HCT116 (cell line): ENCODE data around the gene OBSCN.

Experiments
- ATF3 ChIP-seq: IDR thresholded peaks from 2 replicates; pipeline ENCODE4 v1.6.1; 2012
- CEBPB ChIP-seq: IDR thresholded peaks from 2 replicates; pipeline ENCODE4 v1.6.1; 2012; ENCODE audit warnings: low read depth
- CTCF ChIP-seq, 3 experiments: fragments of 200-600 bp in 1 of 3; sonication (generic) in 1 of 3; IDR thresholded peaks in 2 of 3; conservative IDR thresholded peaks in 1 of 3; 2 replicates each; pipeline ENCODE4 v1.5.1; 2012 to 2017; ENCODE audit warnings: low read depth in 2 of 3, low read length in 2 of 3, antibody characterized with exemption in 1 of 3, borderline replicate concordance in 1 of 3, control low read depth in 1 of 3, mild to moderate bottlenecking in 1 of 3, mixed read lengths in 1 of 3, mixed run types in 1 of 3, moderate library complexity in 1 of 3; ENCODE audit not compliant: insufficient read depth in 1 of 3
- EZH2 ChIP-seq: fragments of 200-600 bp; sonication (generic); IDR thresholded peaks from 2 replicates; pipeline ENCODE4 v1.6.1; 2017; ENCODE audit warnings: antibody characterized with exemption, mixed run types
- EZH2phosphoT487 ChIP-seq: fragments of 200-600 bp; IDR thresholded peaks from 2 replicates; pipeline ENCODE4 v1.6.1; 2018; ENCODE audit warnings: antibody characterized with exemption, borderline replicate concordance
- JUND ChIP-seq: IDR thresholded peaks from 2 replicates; pipeline ENCODE4 v1.6.1; 2012
- POLR2A ChIP-seq: IDR thresholded peaks from 2 replicates; pipeline ENCODE4 v1.7.0; 2011; ENCODE audit warnings: borderline replicate concordance; ENCODE audit not compliant: insufficient read depth, insufficient read length; ENCODE audit errors: extremely low read depth
- POLR2AphosphoS5 ChIP-seq: IDR thresholded peaks from 2 replicates; pipeline ENCODE4 v1.6.1; 2011; ENCODE audit warnings: mild to moderate bottlenecking, low read depth, low read length, moderate library complexity
- RAD21 ChIP-seq: IDR thresholded peaks from 2 replicates; pipeline ENCODE4 v1.6.1; 2012; ENCODE audit warnings: low read depth, mild to moderate bottlenecking
- SP1 ChIP-seq: IDR thresholded peaks from 2 replicates; pipeline ENCODE4 v1.6.1; 2012; ENCODE audit warnings: low read depth
- TCF7L2 ChIP-seq: IDR thresholded peaks from 2 replicates; pipeline ENCODE4 v1.7.0; 2011; ENCODE audit warnings: borderline replicate concordance, inconsistent platforms; ENCODE audit not compliant: insufficient read depth, insufficient read length; ENCODE audit errors: extremely low read depth
- TF ChIP-seq, protein P1 (sequence below): IDR thresholded peaks from 2 replicates; pipeline ENCODE4 v1.6.1; 2012

DNA sequence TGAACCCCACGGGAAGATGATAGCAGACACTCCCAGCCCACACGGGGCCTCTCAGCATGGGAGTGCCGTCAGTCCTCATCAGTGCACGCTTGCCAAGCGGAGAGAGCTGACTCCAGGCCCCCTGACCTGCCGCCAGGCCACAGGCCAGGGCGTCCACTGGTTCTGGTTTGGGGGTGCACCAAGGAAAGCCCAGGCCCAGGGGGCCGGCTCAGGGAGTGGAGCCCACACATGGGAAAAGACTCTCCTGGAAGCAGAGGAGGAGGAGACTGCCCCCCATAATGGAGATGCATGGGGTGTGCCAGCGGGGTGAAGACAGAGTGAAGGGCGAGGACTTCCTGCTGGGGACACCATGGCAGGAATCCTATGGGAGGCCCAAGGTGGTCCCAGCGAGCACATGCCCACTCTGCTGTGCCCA is 192.4 kb downstream of the OBSCN start:
- TF ChIP-seq CTCF (IDR thresholded peaks at IDR 0.05 in 2 of 3, conservative IDR thresholded peaks at IDR 0.05 in 1 of 3; ENCODE audit: borderline replicate concordance in 1 of 3, insufficient read depth in 1 of 3, low read depth in 2 of 3, low read length in 2 of 3) = no peak
- TF ChIP-seq EZH2phosphoT487 = no peak
- TF ChIP-seq POLR2A = no peak
- TF ChIP-seq EZH2 = no peak
- no peak for TF ChIP-seq POLR2AphosphoS5
- no peak for TF ChIP-seq TCF7L2
- TF ChIP-seq ATF3 = no peak
- no peak for TF ChIP-seq CEBPB
- TF ChIP-seq SP1 = no peak
- TF ChIP-seq JUND = no peak
- TF ChIP-seq, protein P1, sequence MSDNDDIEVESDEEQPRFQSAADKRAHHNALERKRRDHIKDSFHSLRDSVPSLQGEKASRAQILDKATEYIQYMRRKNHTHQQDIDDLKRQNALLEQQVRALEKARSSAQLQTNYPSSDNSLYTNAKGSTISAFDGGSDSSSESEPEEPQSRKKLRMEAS = no peak
- TF ChIP-seq RAD21 = no peak
